Left cardiac atrium (tissue), 4 donors: ENCODE results near the gene CHAF1A. TPM values are rescaled to one million over a fixed set of nuclear protein-coding genes. Genes with fewer than 3 reads are reported as not detected.

Experiments
- ATAC-seq, 2 donors: fragments of 200-7000 bp; cut with Tn5 transposase; one replicate each; pipeline ENCODE4 v1.9.1; 2020; ENCODE audit warnings: mild to moderate bottlenecking in 2 of 2, moderate library complexity in 2 of 2
- DNase-seq: peaks from one replicate; pipeline ENCODE4 v3.0.0-alpha.2; 2020
- intact Hi-C, 2 donors: fragments of 100-400 bp; cut with DNase I; formaldehyde crosslinking; loops; one replicate each; pipeline versions ENCODE4 v1.14.1 to v1.15.1; 2022 to 2023
- total RNA-seq, 2 donors: library from RNA; stranded (reverse); fragmentation: NEBNext Ultra II Directional; extraction: Animal tissue kit (Norgen Biotek cat#: 25700); gene quantifications; one replicate each; pipeline ENCODE4 v1.2.1, GENCODE V29; 2021
- donor health status: DM: no; HTN: yes; CAD: no.
- donor health status: DM: no; HTN: yes; CAD: no; lungs with severe emphysema.
- donor health status: DM: yes; HTN: yes; CAD: no.
- donor health status: Dilated cardiomyopathy.

Gene CHAF1A
- total RNA-seq, 2 donors from 2014 or later: 5.2 to 8.4 TPM

DNA sequence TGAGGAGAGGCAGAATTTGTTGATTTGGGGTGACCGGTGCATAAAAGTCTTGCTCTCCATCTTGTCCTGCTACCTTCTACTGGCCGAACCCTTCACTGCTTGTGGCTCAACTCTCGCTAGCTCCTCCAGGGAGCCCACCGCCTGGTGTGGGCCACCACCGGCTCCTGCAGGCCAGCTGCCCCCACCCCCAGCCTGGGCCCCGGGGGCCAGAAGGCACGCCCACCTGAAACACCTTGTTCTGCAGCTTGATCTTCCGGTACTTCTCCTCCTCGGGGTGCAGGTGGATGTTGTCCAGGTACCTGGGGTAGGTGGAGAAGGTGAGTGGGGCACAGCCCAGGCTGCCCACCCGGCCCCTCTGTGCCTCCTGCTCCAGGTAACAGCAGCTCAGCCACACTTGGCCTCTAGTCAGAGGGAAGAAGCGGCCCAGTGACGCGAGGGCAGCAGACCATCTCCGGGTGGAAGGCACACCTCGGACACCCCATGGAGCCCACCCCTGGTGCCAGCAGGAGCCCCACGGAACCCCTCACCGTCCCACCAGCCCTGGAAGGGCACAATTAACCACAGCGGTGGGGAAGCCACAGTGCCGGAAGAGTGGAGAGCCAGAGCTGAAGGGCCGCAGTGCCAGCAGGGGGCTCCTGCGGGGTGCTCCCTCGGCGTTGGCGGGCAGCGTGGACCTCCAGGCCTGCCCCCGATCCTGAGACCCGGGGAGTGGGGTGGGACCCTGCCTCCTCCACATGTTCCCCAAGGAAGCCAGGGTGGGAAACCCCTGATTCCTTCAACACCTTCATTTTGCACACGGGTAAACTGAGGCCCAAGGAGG is 45.1 kb downstream of the CHAF1A start:
- DNase-seq (no peak), ATAC-seq (no peak)
- intact Hi-C loops: no loop called here

DNA sequence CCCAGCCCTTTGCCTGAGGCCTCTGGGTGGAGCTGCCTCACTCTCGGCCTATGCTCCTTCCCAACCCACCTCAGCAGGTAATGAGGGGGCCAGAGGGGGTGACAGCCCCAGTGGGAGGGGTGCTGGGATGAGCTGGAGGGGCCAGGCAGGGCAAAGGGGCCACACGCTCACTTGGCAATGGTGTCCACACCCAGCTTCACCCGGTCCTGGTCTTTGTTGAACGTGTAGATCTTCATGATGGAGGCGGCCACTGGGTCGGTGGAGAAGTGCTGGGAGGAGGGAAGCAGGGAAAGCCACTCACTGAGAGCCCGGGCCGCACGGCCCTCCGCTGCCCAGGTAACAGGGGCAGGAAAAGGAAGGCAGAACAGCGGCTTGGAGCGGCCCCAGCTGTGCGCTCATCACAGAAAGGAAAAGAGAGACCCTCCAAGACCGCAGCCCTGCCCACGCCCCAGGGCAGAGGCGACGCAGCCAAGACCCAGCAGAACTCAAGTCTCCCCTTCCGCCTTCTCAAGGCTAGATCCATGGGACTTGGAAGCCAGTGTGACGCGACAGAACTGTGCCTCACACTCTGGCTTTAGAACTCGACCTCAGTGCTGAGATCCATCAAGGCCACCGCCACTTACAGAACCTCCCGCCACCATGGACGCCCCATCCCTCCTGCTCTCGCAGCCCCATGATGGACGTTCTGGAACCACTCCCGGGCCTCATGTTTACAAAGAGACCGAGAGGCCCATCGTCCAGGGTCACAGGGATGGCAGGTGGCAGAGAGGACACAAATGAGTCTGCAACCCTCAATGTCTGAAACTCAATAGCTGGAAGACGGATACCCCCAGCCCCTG is 45.9 kb downstream of the CHAF1A start:
- intact Hi-C loops: no loop called here

DNA sequence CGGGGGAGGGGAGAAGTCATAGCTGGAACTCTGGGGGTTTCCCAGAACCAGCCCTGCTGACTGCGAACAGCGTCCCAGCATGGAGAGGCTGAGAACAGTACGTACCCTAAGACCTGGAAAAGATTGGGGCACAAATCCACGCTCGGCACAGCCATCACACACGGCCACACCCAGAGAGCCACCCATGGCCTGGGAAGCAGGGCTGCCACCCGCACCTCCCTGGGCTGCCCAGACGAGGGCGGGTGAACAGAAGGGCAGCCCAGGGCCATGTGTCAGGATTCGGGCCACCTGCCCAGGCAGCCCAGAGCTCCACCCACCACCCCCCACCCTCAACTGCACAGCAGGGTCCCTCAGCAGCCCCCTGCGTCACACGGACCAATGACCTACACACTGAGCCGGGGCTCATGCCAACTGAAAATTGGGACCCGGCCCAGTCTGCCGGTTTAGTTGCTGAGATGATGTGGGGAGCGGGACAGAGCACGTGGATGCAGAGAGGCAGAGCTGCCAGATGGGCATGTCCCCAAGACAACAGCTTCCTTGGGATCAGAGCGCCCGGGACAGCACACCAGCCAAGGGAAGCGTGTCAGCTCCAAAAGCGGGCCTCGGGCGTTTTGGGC is 46.7 kb downstream of the CHAF1A start:
- intact Hi-C loops: no loop called here
- peak; percentile 74 to 75 for ATAC-seq
- peak; percentile 73 for DNase-seq

More for the DNA sequence above, 45.9 kb downstream of the CHAF1A start:
- DNase-seq: no peak
- ATAC-seq: no peak

DNA sequence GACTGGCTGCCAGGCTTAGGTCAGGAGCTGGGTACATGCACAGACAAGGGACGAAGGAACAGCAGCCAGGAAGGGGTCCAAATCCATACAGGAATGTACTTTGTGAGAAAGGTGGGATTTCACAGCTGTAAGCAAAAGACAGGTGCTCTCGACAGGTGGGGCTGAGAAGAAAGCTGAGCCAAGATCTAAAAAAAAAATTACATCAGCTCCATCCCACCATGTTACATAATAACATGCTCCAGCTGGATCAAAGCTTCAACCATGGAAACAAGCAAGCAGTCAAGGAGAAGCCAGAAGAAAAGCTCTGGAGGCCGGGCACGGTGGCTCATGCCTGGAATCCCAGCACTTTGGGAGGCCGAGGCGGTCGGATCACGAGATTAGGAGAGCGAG is 47.2 kb downstream of the CHAF1A start:
- ATAC-seq (no peak), DNase-seq (no peak)
- intact Hi-C loops: loop anchor here (10.0 kb wide), 1 partner anchor 45 kb away; the partner anchor contains the start of genes CHAF1A (in 2 of the 2) and SH3GL1 (in 2 of the 2)

DNA sequence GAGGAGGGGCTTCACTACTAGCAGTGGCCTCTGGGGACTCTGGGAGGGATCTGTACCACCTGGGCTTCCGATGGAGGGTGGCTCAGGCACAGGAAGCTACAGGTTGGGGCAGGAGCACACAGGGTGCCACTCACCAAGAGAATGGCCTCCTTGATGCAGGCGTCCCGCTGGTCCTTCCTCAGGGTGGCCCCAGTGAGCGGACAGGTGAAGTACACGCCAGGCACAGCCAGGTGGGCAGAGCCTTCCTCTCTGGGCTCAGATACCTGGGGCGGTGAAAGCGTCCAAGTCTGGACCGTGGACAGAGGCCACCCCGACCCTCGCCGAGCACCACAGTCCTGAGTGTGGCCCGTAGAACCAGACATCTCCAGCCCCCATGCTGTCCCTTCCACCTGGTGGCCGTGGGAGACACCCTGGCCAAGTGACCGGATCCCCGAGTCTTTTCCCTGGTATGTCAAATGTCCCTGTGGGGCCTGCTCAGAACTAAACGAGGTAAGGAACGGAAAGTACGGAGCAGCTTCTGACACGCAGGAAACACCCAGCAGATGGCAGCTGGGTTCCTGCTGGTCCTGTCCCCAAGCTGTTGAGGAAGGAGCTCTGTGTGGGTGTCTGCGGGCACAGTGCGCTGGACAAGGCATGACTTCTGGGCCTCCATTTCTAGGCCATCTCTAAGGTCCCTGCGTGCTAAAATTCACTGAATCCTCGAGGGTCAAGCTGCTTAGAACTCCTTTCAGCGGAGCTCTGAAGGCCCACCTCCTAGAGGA is 50.0 kb downstream of the CHAF1A start:
- no peak for DNase-seq
- no peak for ATAC-seq
- intact Hi-C loops: loop anchor here (10.0 kb wide), 1 partner anchor 48 kb away; the partner anchor contains the start of genes CHAF1A (in 2 of the 2) and SH3GL1 (in 2 of the 2)

DNA sequence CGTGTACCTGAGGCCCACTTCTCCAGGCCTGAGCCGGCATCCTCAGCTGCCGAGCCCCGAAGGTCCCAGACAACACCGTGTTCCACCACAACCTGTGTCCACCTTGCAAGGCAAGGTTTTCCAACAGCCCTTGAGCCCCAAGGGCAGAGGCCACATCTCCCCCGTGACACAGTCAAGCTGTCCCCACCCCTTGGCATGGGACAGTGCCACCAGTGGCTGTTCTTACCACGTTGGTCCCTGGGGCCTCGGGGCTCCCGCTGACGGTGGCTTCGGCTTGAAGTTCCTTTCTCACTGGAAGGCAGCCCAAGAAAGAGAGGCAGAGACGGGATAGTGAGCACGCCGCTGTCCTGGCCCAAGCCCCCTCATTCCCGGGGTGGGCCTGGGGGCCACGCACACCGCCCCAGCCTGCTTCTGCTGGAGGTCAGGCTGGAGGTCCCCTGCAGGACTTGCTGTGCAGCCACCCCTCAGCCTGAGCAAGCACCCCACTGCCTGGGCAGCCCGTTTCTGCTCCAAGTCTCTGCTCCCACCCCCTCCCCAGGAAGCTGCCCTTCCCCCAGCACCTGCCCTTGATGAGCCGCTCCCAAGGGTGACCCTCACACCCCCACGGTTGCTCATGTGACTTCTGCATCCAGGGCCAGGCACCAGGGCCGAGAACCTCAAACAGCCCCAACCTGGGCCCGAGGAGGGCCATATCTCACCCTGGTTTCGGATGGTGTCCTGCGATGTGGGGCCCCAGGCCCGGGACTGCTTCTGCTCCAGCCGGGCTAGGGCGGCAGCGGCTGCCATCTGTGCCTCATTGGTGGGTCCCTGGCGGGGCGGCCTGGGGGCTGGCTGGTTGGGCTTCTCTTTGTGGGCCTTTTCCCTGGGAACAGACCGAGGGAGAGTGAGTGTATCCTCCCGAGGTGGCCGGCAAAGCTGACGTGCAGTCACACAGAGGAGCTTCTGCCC is 51.1 kb downstream of the CHAF1A start:
- DNase-seq: no peak
- intact Hi-C loops: loop anchor here (10.0 kb wide), 1 partner anchor 49 kb away; the partner anchor contains the start of genes CHAF1A (in 2 of the 2) and SH3GL1 (in 2 of the 2)
- no peak for ATAC-seq

DNA sequence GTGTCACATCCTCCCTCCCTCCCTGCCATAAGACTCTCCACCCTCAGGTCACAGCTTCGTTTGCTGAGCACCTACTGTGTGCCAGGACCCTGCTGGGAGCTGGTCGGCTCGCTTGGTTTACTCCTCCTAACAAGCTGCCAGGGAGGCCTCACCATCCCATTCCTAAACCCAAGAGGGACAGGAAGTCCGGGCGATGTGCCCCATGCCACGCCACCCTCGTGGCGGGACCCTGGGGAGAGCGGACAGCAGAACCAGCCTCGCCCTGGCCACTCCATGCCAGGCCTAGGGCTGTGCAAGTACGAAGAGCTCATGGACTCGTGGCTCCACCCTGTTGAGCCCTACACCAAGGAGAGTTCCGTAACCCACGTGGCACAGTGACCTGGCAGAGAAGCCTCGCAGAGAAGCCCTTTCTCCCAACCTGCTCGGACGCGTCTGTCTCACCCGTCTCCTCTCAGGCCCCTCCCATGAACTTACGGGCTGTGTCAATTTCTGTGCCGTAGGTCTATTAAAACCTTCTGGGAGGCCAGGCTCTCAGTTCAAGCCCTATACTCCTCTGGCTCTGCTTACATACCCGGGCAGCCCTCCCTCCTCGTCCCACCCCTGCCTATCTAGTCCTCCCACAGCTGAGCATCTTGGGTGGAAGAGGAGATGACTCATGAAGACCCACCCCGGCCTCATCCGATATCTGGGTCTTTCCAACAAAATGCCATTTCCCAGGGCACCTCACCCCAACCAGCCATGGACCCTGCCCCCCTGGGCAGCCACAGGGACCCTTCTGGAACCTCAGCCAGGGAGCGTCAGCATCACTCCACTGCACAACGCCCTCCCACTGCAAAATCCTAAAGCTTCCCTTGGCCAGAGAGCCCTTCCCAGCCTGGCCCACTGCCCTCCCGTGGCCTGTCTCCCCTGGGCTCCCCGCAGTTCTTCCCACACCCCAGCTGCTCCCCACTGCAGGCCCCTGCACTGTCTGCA is 52.6 kb downstream of the CHAF1A start:
- no peak for DNase-seq
- peak; percentile 21 to 58 for ATAC-seq
- intact Hi-C loops: loop anchor here (10.0 kb wide), 1 partner anchor 50 kb away; the partner anchor contains the start of genes CHAF1A (in 2 of the 2) and SH3GL1 (in 2 of the 2)

DNA sequence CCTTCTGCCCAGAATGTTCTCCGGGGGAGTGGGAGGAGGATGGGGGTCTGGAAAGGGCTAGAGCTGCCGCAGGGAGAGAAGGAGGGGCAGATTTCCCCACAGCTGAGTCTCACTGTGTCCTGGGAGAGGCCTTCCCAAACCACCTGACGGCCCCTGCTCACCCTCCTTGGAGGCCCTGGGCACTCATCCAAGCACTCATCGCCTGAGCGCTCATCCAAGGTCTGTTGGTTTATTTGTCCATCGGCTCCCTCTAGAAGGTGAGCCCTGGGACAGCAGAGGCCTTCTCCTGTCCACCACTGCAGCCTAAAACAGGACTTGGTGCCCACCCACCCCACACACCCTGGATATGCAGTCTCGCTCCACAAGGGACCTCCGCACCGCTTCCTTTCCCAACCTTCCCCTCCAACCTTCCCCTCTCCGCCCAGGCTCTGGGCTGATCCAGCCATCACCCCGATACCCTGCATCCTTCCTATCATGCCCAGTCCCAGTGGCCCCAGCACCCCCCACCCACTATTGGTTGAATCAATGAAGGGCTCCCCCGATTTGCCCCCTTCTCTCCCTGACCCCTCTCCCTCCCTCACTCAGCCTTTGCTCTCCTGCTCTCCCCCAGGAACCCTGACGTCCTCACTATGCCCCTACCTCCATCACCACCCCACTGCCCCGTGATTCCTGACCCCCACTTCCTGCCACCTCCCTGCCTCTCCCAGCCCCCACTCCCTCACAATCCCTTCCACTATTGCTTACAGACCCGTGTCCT is 53.5 kb downstream of the CHAF1A start:
- intact Hi-C loops: loop anchor here (10.0 kb wide), 1 partner anchor 51 kb away; the partner anchor contains the start of genes CHAF1A (in 2 of the 2) and SH3GL1 (in 2 of the 2)
- ATAC-seq (peak; percentile 40 to 60), DNase-seq (peak; percentile 53)

DNA sequence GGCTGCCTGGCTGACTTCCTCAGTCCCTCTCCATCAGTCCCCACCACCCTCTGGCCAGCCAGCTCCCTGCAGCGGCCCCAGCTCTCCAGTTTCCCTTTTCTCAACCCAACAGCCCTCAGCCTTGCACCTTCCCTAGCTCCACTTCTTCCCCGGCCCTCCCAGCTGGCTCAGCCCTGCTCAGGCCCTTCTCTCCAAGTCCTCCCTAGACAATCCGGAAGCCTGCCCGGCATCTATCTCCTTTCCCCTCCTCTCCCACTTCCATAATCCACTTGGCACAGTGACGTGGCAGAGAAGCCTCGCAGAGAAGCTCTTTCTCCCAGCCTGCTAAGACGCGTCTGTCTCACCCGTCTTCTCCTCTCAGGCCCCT is 54.0 kb downstream of the CHAF1A start:
- intact Hi-C loops: loop anchor here (10.0 kb wide), 1 partner anchor 52 kb away; the partner anchor contains the start of genes CHAF1A (in 2 of the 2) and SH3GL1 (in 2 of the 2)
- DNase-seq: peak; percentile 56
- ATAC-seq: peak; percentile 27 to 44

DNA sequence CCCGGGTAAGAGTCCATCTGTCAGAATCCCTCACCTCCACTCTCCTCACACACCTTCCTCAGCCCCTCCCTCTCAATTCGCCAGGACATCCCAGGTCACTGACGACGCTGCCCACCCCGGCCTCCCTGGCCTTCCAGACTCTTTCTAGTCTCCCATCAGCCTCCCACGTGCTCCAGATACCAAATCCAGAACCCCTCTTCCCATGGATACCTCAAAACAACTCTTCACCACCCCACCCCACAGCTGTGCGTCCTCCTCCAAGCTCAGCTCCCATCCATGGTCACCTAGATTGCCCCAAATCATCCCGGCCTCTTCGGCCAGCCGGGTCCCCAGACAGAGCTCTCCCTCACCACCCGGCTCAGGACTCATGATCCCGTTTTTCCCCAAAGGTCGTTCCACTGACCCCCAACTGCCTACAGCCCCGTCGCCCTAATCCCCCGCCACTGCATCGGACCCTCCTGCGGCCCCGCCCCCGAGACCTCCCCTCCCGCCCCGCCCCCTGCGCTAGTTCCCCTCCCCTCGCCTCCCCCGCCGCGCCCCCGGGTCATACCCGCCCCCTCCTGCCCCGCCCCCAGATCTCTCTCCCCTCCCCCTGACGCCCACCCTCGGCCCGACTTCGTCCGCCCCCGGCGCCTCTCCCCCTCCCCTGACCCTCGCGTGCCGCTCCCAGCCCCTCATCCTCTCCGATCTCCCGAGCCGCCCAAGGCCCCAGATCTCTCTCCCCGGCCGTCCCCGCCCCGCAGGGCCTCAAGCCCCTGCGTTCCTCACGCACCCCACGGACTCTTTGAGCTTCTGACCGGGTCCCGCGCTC is 54.6 kb downstream of the CHAF1A start:
- DNase-seq (peak; percentile 65), ATAC-seq (peak; percentile 56 to 60)
- intact Hi-C loops: loop anchor here (10.0 kb wide), 1 partner anchor 52 kb away; the partner anchor contains the start of genes CHAF1A (in 2 of the 2) and SH3GL1 (in 2 of the 2)

DNA sequence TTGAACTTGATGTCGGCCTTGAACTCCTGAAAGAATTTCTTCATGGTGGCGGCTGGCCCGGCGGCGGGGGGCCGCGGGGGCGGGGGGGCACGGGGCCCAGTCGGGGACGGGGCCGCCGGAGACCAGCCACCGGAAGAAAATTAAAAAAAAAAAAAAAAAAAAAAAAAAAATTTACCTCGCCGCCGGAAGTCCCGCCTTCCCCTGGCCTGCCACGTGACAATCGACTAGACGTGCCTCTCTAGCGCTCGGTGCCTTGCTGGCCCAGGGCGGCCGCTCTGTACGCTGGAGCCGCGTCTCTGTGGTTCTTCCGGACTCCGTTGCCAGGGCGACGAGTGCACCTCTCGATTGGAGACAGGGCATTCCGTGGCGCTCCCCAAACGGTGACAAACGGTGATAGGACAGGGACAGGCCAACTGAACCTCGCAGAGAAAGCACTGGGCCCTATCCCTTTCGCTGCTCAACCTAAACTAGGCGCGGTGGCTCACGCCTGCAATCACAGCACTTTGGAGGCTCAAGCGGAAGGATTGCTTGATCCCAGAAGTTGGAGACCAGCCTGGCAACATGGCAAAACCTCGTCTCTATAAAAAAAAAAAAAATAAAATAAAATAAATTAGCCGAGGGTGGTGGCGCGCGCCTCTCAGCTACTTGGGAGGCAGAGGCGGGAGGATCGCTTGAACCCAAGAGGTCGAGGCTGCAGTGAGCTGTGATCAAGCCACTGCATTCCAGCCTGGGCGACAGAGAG is 55.4 kb downstream of the CHAF1A start, which contains the start of gene UBXN6:
Gene UBXN6 (minus strand): TSS at position 141 of the 742 bp plus-strand sequence. CDS start 97 bp downstream, at position 44.
- DNase-seq: peak; percentile 99
- peak; percentile 86 to 87 for ATAC-seq
- intact Hi-C loops: loop anchor here (10.0 kb wide), 1 partner anchor 53 kb away; the partner anchor contains the start of genes CHAF1A (in 2 of the 2) and SH3GL1 (in 2 of the 2)

DNA sequence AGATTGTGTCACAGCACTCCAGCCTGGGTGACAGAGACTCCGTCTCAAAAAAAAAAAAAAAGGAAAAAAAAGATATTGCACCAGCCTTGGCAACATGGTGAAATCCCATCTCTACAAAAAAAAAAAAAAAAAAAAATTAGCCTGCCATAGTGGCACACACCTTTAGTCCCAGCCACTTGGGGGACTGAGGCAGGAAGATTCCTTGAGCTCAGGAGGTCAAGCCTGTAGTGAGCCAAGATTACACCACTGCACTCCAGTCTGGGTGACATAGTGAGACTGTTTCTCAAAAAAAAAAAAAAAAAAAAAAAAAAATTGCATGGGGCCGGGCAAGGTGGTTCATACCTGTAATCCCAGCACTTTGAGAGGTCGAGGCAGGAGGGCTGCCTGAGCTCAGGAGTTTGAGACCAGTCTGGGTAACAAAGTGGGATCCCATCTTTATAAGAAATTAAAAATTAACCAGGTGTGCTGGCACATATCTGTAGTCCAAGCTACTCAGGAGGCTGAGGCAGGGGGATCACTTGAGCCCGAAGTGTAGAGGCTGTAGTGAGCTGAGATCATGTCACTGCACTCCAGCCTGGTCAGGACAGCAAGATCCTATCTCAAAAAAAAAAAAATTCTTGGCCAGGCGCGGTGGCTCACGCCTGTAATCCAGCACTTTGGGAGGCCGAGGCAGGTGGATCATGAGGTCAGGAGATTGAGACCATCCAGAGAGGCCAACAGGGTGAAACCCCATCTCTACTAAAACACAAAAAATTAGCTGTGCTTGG is 62.6 kb downstream of the CHAF1A start:
- DNase-seq (no peak), ATAC-seq (no peak)
- intact Hi-C loops: no loop called here

DNA sequence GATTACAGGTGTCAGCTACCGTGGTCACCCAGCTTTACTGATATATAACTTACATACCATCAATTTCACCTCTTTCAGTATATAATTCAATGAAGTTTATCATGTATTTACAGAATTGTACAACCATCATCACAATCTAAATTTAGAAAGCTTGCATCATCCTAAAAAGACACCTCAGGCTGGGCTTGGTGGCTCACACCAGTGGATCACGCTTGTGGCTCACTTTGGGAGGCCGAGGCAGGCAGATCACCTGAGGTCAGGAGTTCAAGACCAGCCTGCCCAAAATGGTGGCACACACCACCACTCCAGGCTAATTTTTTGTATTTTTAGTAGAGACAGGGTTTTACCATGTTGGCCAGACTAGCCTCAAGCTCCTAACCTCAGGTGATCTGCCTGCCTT is 65.4 kb downstream of the CHAF1A start:
- no peak for ATAC-seq
- no peak for DNase-seq
- intact Hi-C loops: no loop called here
